Liver (tissue), 9 donors: ENCODE data around the gene CAMSAP1. TPM values are rescaled to one million over a fixed set of nuclear protein-coding genes. Genes with fewer than 3 reads are reported as not detected.

Source experiments
- DNase-seq: peaks from one replicate; pipeline ENCODE4 v3.0.0-alpha.2; 2017; ENCODE audit warnings: low spot score
- H3K27ac ChIP-seq, 2 donors: one replicate each; pipeline ENCODE4 v1.7.0; 2013; ENCODE audit warnings: inconsistent platforms in 2 of 2, low read length in 2 of 2, control low read depth in 1 of 2, low read depth in 1 of 2, mild to moderate bottlenecking in 1 of 2
- H3K27me3 ChIP-seq, 4 donors: one replicate each; pipeline versions ENCODE4 v1.6.1 to v1.7.0; 2013; ENCODE audit warnings: low read length in 3 of 4, inconsistent platforms in 1 of 4, mild to moderate bottlenecking in 1 of 4, moderate library complexity in 1 of 4; ENCODE audit not compliant: control insufficient read depth in 4 of 4, insufficient read depth in 4 of 4
- H3K36me3 ChIP-seq, 4 donors: one replicate each; pipeline versions ENCODE4 v1.6.1 to v1.7.0; 2013; ENCODE audit warnings: low read length in 3 of 4, mild to moderate bottlenecking in 3 of 4, low read depth in 1 of 4, moderate library complexity in 1 of 4; ENCODE audit not compliant: control insufficient read depth in 4 of 4, insufficient read depth in 3 of 4
- H3K4me1 ChIP-seq, 4 donors: one replicate each; pipeline versions ENCODE4 v1.6.1 to v1.7.0; 2013; ENCODE audit warnings: low read length in 3 of 4, mild to moderate bottlenecking in 3 of 4, moderate library complexity in 1 of 4; ENCODE audit not compliant: control insufficient read depth in 4 of 4, insufficient read depth in 4 of 4
- H3K4me3 ChIP-seq, 3 donors: one replicate each; pipeline versions ENCODE4 v1.6.1 to v1.7.0; 2013; ENCODE audit warnings: low read length in 3 of 3, control low read depth in 1 of 3, low read depth in 1 of 3, mild to moderate bottlenecking in 1 of 3
- H3K9ac ChIP-seq, 2 donors: one replicate each; pipeline ENCODE4 v1.7.0; 2013; ENCODE audit warnings: low read length in 2 of 2, mild to moderate bottlenecking in 2 of 2, moderate library complexity in 2 of 2, control low read depth in 1 of 2, low read depth in 1 of 2
- H3K9me3 ChIP-seq, 4 donors: one replicate each; pipeline versions ENCODE4 v1.6.1 to v1.7.0; 2013; ENCODE audit warnings: low read length in 3 of 4; ENCODE audit not compliant: control insufficient read depth in 4 of 4
- EGR1 ChIP-seq, 2 donors: IDR thresholded peaks; 2 replicates each; pipeline ENCODE4 v1.6.1; 2016 to 2018; ENCODE audit warnings: antibody characterized with exemption in 2 of 2, low read depth in 2 of 2
- FOXA1 ChIP-seq: IDR thresholded peaks from 2 replicates; pipeline ENCODE4 v1.6.1; 2016; ENCODE audit warnings: antibody characterized with exemption
- FOXA2 ChIP-seq: IDR thresholded peaks from 2 replicates; pipeline ENCODE4 v1.6.1; 2016; ENCODE audit warnings: antibody characterized with exemption
- GABPA ChIP-seq, 2 donors: IDR thresholded peaks in 1 of 2; conservative IDR thresholded peaks in 1 of 2; 2 replicates each; pipeline ENCODE4 v1.6.1; 2016; ENCODE audit warnings: antibody characterized with exemption in 2 of 2, mild to moderate bottlenecking in 1 of 2, moderate library complexity in 1 of 2
- HNF4A ChIP-seq, 2 donors: conservative IDR thresholded peaks; 2 replicates each; pipeline ENCODE4 v1.6.1; 2016; ENCODE audit warnings: antibody characterized with exemption in 2 of 2, mild to moderate bottlenecking in 2 of 2
- HNF4G ChIP-seq: IDR thresholded peaks from 2 replicates; pipeline ENCODE4 v1.6.1; 2016; ENCODE audit warnings: antibody characterized with exemption
- JUND ChIP-seq, 2 donors: IDR thresholded peaks; 2 replicates each; pipeline ENCODE4 v1.6.1; 2016; ENCODE audit warnings: antibody characterized with exemption in 2 of 2
- NR2F2 ChIP-seq: IDR thresholded peaks from 2 replicates; pipeline ENCODE4 v1.6.1; 2016; ENCODE audit warnings: antibody characterized with exemption
- RAD21 ChIP-seq, 2 donors: IDR thresholded peaks; 2 replicates each; pipeline ENCODE4 v1.6.1; 2016; ENCODE audit warnings: antibody characterized with exemption in 2 of 2, mild to moderate bottlenecking in 2 of 2
- RXRA ChIP-seq, 2 donors: IDR thresholded peaks; 2 replicates each; pipeline ENCODE4 v1.6.1; 2017 to 2018; ENCODE audit warnings: antibody characterized with exemption in 2 of 2, mild to moderate bottlenecking in 1 of 2
- SP1 ChIP-seq: IDR thresholded peaks from 2 replicates; pipeline ENCODE4 v1.6.1; 2018; ENCODE audit warnings: antibody characterized with exemption, mild to moderate bottlenecking
- TAF1 ChIP-seq: conservative IDR thresholded peaks from 2 replicates; pipeline ENCODE4 v1.6.1; 2016; ENCODE audit warnings: antibody characterized with exemption, mild to moderate bottlenecking
- YY1 ChIP-seq: IDR thresholded peaks from 2 replicates; pipeline ENCODE4 v1.6.1; 2016; ENCODE audit warnings: antibody characterized with exemption, mild to moderate bottlenecking
- WGBS: extraction: QIAGEN DNeasy Blood & Tissue Kit; methylation state at CpG from one replicate; pipeline ENCODE4 v1.1.7; 2013; 5-methylcytosine and 5-hydroxymethylcytosine counted together
- polyA plus RNA-seq, 2 donors: library from polyadenylated mRNA; stranded (reverse) in 1 of 2; unstranded in 1 of 2; fragments of 200-250 nt in 1 of 2; fragments of >200 nt in 1 of 2; fragmentation: Nextera tagmentation in 1 of 2; extraction: Ambion mirVana in 1 of 2; gene quantifications; one replicate each; pipeline versions ENCODE4 v1.2.1 to v1.2.3, GENCODE V29; 2013 to 2015
- total RNA-seq, 2 donors: library from RNA; depleted of rRNA; stranded (reverse); fragments of >200 nt; gene quantifications; one replicate each; pipeline ENCODE4 v1.2.3, GENCODE V29; 2014
- TF ChIP-seq, protein P1 (sequence below): IDR thresholded peaks from 2 replicates; pipeline ENCODE4 v1.6.1; 2016; ENCODE audit warnings: antibody characterized with exemption
- TF ChIP-seq, protein P2 (sequence below): IDR thresholded peaks from 2 replicates; pipeline ENCODE4 v1.6.1; 2016; ENCODE audit warnings: antibody characterized with exemption
- TF ChIP-seq, protein P3 (sequence below): fragments of 150-350 bp; IDR thresholded peaks from 2 replicates; pipeline ENCODE4 v1.5.1; 2017; ENCODE audit warnings: improper control_type of control experiment, low read depth, low read length; ENCODE audit not compliant: missing input control
- TF ChIP-seq, protein P4 (sequence below): IDR thresholded peaks from 2 replicates; pipeline ENCODE4 v1.6.1; 2016; ENCODE audit warnings: antibody characterized with exemption, mild to moderate bottlenecking
- TF ChIP-seq, protein P5 (sequence below): IDR thresholded peaks from 2 replicates; pipeline ENCODE4 v1.6.1; 2016; ENCODE audit warnings: antibody characterized with exemption
- donor health status: healthy.
- donor health status: healthy.
- donor health status: healthy.
- donor health status: healthy.
- donor health status: healthy.

Gene CAMSAP1
- total and polyA plus RNA-seq, 4 donors, result 0.97 to 6.4 (median 5.1) TPM

DNA sequence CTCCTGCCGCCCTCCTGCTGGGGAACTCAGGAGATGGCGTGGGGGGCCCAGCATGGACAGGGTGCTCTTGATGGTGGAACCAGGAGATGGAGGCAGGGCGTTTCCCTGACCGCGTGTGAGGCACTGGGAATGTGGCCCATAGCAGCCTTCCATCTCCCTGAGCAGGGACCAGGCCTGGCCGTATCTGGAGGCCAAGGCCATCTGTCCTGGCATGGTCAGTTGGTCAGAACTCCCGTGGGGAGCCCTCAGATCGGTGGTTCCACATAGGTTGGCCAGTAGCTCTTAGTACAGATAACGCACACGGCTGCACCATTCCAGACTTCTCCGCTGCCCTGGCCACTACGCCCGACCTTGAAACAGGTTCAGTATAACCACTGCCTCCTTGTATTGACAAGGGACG is 127.8 kb downstream of the CAMSAP1 start (continued):
- TF ChIP-seq RAD21 (IDR thresholded peaks at IDR 0.05) (no peak), HNF4G (no peak)
- TF ChIP-seq, protein P1, sequence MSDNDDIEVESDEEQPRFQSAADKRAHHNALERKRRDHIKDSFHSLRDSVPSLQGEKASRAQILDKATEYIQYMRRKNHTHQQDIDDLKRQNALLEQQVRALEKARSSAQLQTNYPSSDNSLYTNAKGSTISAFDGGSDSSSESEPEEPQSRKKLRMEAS, result no peak

DNA sequence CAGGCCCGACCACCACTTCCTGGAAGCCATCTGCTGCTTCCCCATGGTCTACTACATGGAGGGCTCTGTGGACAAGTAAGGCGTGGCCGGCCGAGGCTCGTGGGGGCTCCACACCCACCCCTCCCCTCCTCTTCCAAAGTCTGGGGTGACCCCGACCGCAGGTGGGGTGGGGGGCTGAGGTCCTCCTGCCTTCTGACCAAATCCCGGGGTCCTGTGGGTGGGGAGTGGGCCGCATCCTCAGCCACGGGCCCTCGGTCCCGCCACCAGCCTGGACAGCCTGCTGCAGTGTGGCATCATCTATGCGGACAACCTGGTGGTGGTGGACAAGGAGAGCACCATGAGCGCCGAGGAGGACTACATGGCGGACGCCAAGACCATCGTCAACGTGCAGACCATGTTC is 128.9 kb downstream of the CAMSAP1 start:
- TF ChIP-seq, protein P2, sequence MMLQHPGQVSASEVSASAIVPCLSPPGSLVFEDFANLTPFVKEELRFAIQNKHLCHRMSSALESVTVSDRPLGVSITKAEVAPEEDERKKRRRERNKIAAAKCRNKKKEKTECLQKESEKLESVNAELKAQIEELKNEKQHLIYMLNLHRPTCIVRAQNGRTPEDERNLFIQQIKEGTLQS, result no peak
- TF ChIP-seq FOXA2 (no peak), FOXA1 (no peak), NR2F2 (no peak), GABPA (IDR thresholded peaks at IDR 0.05 in 1 of 2, conservative IDR thresholded peaks at IDR 0.05 in 1 of 2) (no peak), SP1 (no peak), YY1 (no peak), RXRA (IDR thresholded peaks at IDR 0.05) (no peak), HNF4G (no peak), HNF4A (conservative IDR thresholded peaks at IDR 0.05) (no peak), TAF1 (no peak), EGR1 (IDR thresholded peaks at IDR 0.05; ENCODE audit: low read depth in 2 of 2) (no peak), RAD21 (IDR thresholded peaks at IDR 0.05) (no peak), JUND (IDR thresholded peaks at IDR 0.05) (no peak)
- TF ChIP-seq, protein P3, sequence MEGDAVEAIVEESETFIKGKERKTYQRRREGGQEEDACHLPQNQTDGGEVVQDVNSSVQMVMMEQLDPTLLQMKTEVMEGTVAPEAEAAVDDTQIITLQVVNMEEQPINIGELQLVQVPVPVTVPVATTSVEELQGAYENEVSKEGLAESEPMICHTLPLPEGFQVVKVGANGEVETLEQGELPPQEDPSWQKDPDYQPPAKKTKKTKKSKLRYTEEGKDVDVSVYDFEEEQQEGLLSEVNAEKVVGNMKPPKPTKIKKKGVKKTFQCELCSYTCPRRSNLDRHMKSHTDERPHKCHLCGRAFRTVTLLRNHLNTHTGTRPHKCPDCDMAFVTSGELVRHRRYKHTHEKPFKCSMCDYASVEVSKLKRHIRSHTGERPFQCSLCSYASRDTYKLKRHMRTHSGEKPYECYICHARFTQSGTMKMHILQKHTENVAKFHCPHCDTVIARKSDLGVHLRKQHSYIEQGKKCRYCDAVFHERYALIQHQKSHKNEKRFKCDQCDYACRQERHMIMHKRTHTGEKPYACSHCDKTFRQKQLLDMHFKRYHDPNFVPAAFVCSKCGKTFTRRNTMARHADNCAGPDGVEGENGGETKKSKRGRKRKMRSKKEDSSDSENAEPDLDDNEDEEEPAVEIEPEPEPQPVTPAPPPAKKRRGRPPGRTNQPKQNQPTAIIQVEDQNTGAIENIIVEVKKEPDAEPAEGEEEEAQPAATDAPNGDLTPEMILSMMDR, result no peak
- TF ChIP-seq, protein P4, sequence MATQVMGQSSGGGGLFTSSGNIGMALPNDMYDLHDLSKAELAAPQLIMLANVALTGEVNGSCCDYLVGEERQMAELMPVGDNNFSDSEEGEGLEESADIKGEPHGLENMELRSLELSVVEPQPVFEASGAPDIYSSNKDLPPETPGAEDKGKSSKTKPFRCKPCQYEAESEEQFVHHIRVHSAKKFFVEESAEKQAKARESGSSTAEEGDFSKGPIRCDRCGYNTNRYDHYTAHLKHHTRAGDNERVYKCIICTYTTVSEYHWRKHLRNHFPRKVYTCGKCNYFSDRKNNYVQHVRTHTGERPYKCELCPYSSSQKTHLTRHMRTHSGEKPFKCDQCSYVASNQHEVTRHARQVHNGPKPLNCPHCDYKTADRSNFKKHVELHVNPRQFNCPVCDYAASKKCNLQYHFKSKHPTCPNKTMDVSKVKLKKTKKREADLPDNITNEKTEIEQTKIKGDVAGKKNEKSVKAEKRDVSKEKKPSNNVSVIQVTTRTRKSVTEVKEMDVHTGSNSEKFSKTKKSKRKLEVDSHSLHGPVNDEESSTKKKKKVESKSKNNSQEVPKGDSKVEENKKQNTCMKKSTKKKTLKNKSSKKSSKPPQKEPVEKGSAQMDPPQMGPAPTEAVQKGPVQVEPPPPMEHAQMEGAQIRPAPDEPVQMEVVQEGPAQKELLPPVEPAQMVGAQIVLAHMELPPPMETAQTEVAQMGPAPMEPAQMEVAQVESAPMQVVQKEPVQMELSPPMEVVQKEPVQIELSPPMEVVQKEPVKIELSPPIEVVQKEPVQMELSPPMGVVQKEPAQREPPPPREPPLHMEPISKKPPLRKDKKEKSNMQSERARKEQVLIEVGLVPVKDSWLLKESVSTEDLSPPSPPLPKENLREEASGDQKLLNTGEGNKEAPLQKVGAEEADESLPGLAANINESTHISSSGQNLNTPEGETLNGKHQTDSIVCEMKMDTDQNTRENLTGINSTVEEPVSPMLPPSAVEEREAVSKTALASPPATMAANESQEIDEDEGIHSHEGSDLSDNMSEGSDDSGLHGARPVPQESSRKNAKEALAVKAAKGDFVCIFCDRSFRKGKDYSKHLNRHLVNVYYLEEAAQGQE, result no peak
- TF ChIP-seq, protein P5, sequence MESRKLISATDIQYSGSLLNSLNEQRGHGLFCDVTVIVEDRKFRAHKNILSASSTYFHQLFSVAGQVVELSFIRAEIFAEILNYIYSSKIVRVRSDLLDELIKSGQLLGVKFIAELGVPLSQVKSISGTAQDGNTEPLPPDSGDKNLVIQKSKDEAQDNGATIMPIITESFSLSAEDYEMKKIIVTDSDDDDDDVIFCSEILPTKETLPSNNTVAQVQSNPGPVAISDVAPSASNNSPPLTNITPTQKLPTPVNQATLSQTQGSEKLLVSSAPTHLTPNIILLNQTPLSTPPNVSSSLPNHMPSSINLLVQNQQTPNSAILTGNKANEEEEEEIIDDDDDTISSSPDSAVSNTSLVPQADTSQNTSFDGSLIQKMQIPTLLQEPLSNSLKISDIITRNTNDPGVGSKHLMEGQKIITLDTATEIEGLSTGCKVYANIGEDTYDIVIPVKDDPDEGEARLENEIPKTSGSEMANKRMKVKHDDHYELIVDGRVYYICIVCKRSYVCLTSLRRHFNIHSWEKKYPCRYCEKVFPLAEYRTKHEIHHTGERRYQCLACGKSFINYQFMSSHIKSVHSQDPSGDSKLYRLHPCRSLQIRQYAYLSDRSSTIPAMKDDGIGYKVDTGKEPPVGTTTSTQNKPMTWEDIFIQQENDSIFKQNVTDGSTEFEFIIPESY, result no peak
- TF ChIP-seq, protein P1, result no peak
- 93% methylated on average over 19 of the region's 19 CpGs for WGBS
- Histone ChIP-seq H3K9ac (no peak overlapping the region), H3K27me3 (no peaks in the 10 kb centered on the region), H3K4me3 (no peak overlapping the region), H3K27ac (no peak overlapping the region), H3K36me3 (no peaks in the 10 kb centered on the region), H3K9me3 (no peaks in the 10 kb centered on the region), H3K4me1 (no peaks in the 10 kb centered on the region)
- DNase-seq, result no peak
